Ishikawa (cell line): Measurements from ENCODE around the gene LMO3.

Source experiments
- CEBPB ChIP-seq: IDR thresholded peaks from 2 replicates; pipeline ENCODE4 v1.6.1; 2012
- CREB1 ChIP-seq: IDR thresholded peaks from 2 replicates; pipeline ENCODE4 v1.6.1; 2012; ENCODE audit warnings: low read depth
- EGR1 ChIP-seq: IDR thresholded peaks from 2 replicates; pipeline ENCODE4 v1.6.1; 2012
- EP300 ChIP-seq: IDR thresholded peaks from 2 replicates; pipeline ENCODE4 v1.6.1; 2012; ENCODE audit warnings: borderline replicate concordance
- FOXM1 ChIP-seq: IDR thresholded peaks from 2 replicates; pipeline ENCODE4 v1.6.1; 2012; ENCODE audit warnings: low read depth, borderline replicate concordance
- MAX ChIP-seq: IDR thresholded peaks from 2 replicates; pipeline ENCODE4 v1.6.1; 2012
- NFIC ChIP-seq: IDR thresholded peaks from 2 replicates; pipeline ENCODE4 v1.6.1; 2012
- RAD21 ChIP-seq: IDR thresholded peaks from 2 replicates; pipeline ENCODE4 v1.6.1; 2012; ENCODE audit warnings: low read depth
- REST ChIP-seq: IDR thresholded peaks from 2 replicates; pipeline ENCODE4 v1.6.1; 2012; ENCODE audit warnings: low read depth, mild to moderate bottlenecking
- TAF1 ChIP-seq: IDR thresholded peaks from 2 replicates; pipeline ENCODE4 v1.6.1; 2012; ENCODE audit warnings: low read depth, mild to moderate bottlenecking
- TCF12 ChIP-seq: IDR thresholded peaks from 2 replicates; pipeline ENCODE4 v1.6.1; 2012; ENCODE audit warnings: low read depth
- TEAD4 ChIP-seq: IDR thresholded peaks from 2 replicates; pipeline ENCODE4 v1.6.1; 2012
- USF1 ChIP-seq: IDR thresholded peaks from 2 replicates; pipeline ENCODE4 v1.6.1; 2012
- YY1 ChIP-seq: IDR thresholded peaks from 2 replicates; pipeline ENCODE4 v1.6.1; 2012; ENCODE audit warnings: low read depth
- ZBTB7A ChIP-seq: IDR thresholded peaks from 2 replicates; pipeline ENCODE4 v1.6.1; 2012; ENCODE audit warnings: low read depth

Gene LMO3

GRCh38 chr12:16603260-16603915 lies 2.6 kb downstream of the LMO3 start:
- TF ChIP-seq USF1 (no peak), REST (no peak), RAD21 (no peak; the same call in 1 of the 2 replicates), EP300 (peak; percentile 76), TCF12 (peak; percentile 90; the same call in 1 of the 2 replicates), YY1 (no peak), FOXM1 (0 out of 2 replicates have a peak, but pooled peaks have one; percentile 58), TEAD4 (peak; percentile 71), NFIC (peak; percentile 70), ZBTB7A (no peak), EGR1 (no peak), MAX (no peak), CREB1 (no peak), CEBPB (peak; percentile 66), TAF1 (no peak)

GRCh38 chr12:16602412-16602811 lies 3.5 kb downstream of the LMO3 start:
- no peak for TF ChIP-seq ZBTB7A
- TF ChIP-seq TCF12 = no peak
- no peak for TF ChIP-seq CREB1
- TF ChIP-seq CEBPB = no peak
- TF ChIP-seq TAF1 = no peak
- TF ChIP-seq MAX = no peak
- no peak for TF ChIP-seq RAD21
- TF ChIP-seq EGR1 = no peak
- TF ChIP-seq FOXM1 = no peak
- no peak for TF ChIP-seq USF1
- no peak for TF ChIP-seq TEAD4
- TF ChIP-seq NFIC = no peak
- TF ChIP-seq EP300 = no peak
- TF ChIP-seq YY1 = no peak
- no peak for TF ChIP-seq REST

GRCh38 chr12:16600525-16600924 lies 5.4 kb downstream of the LMO3 start:
- no peak for TF ChIP-seq MAX
- TF ChIP-seq EP300 = no peak
- no peak for TF ChIP-seq CEBPB
- no peak for TF ChIP-seq ZBTB7A
- TF ChIP-seq FOXM1 = no peak
- no peak for TF ChIP-seq REST
- no peak for TF ChIP-seq CREB1
- no peak for TF ChIP-seq RAD21
- no peak for TF ChIP-seq USF1
- no peak for TF ChIP-seq EGR1
- TF ChIP-seq TEAD4 = no peak
- TF ChIP-seq TAF1 = no peak
- TF ChIP-seq TCF12 = no peak
- no peak for TF ChIP-seq YY1
- no peak for TF ChIP-seq NFIC
